ENCODE data around the gene FOXL1.

Gene FOXL1

GRCh38 chr16:86575754-86576557 is 2.4 kb upstream of the FOXL1 start:
- Histone ChIP-seq H3K36me3 (ENCODE audit: control insufficient read depth, low read length) (no peaks in the 10 kb centered on the region), H4K20me1 (ENCODE audit: control insufficient read depth, insufficient read depth, low read depth, low read length) (no peaks in the 10 kb centered on the region), H3K9me2 (replicated peaks; ENCODE audit: control insufficient read depth, low read length) (no peaks in the 10 kb centered on the region), H3F3A (ENCODE audit: control insufficient read depth, insufficient read depth) (no peaks in the 10 kb centered on the region), H3K4me1 (ENCODE audit: control insufficient read depth, low read length) (no peaks in the 10 kb centered on the region), H3K27me3 (ENCODE audit: control insufficient read depth, low read length) (no peaks in the 10 kb centered on the region), H3K4me3 (ENCODE audit: low read length) (no peak overlapping the region), H3K27ac (ENCODE audit: low read depth, low read length) (no peak overlapping the region), H3K79me2 (ENCODE audit: control insufficient read depth, low read length) (no peaks in the 10 kb centered on the region), H3K4me2 (ENCODE audit: low read length) (no peak overlapping the region), H3K9me3 (ENCODE audit: control insufficient read depth, insufficient read depth, low read length) (no peaks in the 10 kb centered on the region)
- TF ChIP-seq EZH2phosphoT487 (IDR thresholded peaks at IDR 0.05; ENCODE audit: borderline replicate concordance, low read length) (no peak), CTCF (IDR thresholded peaks at IDR 0.05; ENCODE audit: low read depth, low read length, poor library complexity, severe bottlenecking) (no peak)

- Histone ChIP-seq H3K4me1 (ENCODE audit: control insufficient read depth, low read length) (no peaks in the 10 kb centered on the region), H4K20me1 (ENCODE audit: control insufficient read depth, insufficient read depth, low read depth, low read length) (no peaks in the 10 kb centered on the region), H3K27ac (ENCODE audit: low read depth, low read length) (no peak overlapping the region), H3K4me3 (ENCODE audit: low read length) (no peak overlapping the region), H3K9me2 (replicated peaks; ENCODE audit: control insufficient read depth, low read length) (no peaks in the 10 kb centered on the region), H3K79me2 (ENCODE audit: control insufficient read depth, low read length) (no peaks in the 10 kb centered on the region), H3F3A (ENCODE audit: control insufficient read depth, insufficient read depth) (no peaks in the 10 kb centered on the region), H3K9me3 (ENCODE audit: control insufficient read depth, insufficient read depth, low read length) (no peaks in the 10 kb centered on the region), H3K27me3 (ENCODE audit: control insufficient read depth, low read length) (no peaks in the 10 kb centered on the region), H3K36me3 (ENCODE audit: control insufficient read depth, low read length) (no peaks in the 10 kb centered on the region), H3K4me2 (ENCODE audit: low read length) (no peak overlapping the region)
- TF ChIP-seq CTCF (IDR thresholded peaks at IDR 0.05; ENCODE audit: low read depth, low read length, poor library complexity, severe bottlenecking) (no peak), EZH2phosphoT487 (IDR thresholded peaks at IDR 0.05; ENCODE audit: borderline replicate concordance, low read length) (no peak)
These were observed 1.6 kb upstream of the FOXL1 start for GRCh38 chr16:86576591-86577313.

- no peaks in the 10 kb centered on the region for H3K9me3 ChIP-seq (ENCODE audit: control insufficient read depth, insufficient read depth, low read length)
- no peaks in the 10 kb centered on the region for H3K79me2 ChIP-seq (ENCODE audit: control insufficient read depth, low read length)
- H3K27me3 ChIP-seq (ENCODE audit: control insufficient read depth, low read length) = no peaks in the 10 kb centered on the region
- TF ChIP-seq CTCF (IDR thresholded peaks at IDR 0.05; ENCODE audit: low read depth, low read length, poor library complexity, severe bottlenecking) (no peak), EZH2phosphoT487 (IDR thresholded peaks at IDR 0.05; ENCODE audit: borderline replicate concordance, low read length) (no peak)
- no peak overlapping the region for H3K4me2 ChIP-seq (ENCODE audit: low read length)
- H3K4me3 ChIP-seq (ENCODE audit: low read length) = no peak overlapping the region
- H3K9me2 ChIP-seq (replicated peaks; ENCODE audit: control insufficient read depth, low read length) = no peaks in the 10 kb centered on the region
- no peaks in the 10 kb centered on the region for H4K20me1 ChIP-seq (ENCODE audit: control insufficient read depth, insufficient read depth, low read depth, low read length)
- no peaks in the 10 kb centered on the region for H3K36me3 ChIP-seq (ENCODE audit: control insufficient read depth, low read length)
- H3F3A ChIP-seq (ENCODE audit: control insufficient read depth, insufficient read depth) = no peaks in the 10 kb centered on the region
- H3K27ac ChIP-seq (ENCODE audit: low read depth, low read length) = no peak overlapping the region
- H3K4me1 ChIP-seq (ENCODE audit: control insufficient read depth, low read length) = no peaks in the 10 kb centered on the region
These were observed 906 bp upstream of the FOXL1 start for GRCh38 chr16:86577314-86577971.
